ENCODE data around the gene FUT1. TPM values are rescaled to one million over a fixed set of nuclear protein-coding genes. Genes with fewer than 3 reads are reported as not detected.

FUT1 gene
- total and polyA plus RNA-seq, 9 of the 15 experiments (the other 6 are each of a cell fraction or from before 2014, with no cell fraction given), result 2.3 to 18.5 (median 8.8) TPM

DNA sequence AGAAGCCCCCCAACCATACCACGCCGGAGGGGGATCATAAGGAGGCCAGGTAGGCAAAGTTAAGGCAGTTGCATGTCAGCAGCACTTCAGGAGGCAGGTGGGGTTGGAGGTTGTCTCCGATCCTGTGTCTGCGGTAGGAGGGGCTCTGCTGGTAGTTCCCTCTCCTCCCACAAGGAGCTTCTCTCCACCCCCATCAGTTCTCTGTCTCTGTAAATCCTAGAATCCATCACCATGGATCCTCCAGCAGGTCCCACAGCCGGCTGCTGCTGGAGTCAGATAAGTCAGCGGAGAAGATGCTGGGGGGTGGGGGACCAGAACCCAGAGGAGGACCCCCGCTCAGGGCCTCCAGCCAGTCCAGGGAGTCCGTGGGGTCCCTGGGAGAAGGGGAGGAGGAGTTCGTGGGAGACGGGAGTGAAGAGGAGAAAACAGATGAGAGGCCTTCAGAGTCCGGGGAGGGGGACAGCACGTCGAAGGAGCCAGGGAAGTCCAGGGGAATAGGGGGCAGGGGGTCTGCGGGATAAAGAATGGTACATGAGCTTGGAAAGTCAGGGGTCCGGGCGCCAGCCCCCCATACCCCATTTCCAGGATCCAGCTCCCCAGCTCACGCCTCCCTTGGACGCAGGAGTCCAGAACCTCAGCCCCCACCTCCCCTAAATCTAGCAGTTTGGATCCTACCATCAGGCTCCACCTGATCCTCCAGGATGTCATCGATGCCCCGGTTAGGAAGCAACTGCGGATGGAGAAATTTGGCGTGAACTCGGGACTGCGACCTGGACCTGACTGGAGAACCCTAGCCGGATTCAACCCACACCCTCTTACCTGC is 39.2 kb downstream of the FUT1 start (continued):
- no peak for TF ChIP-seq UBTF (IDR thresholded peaks at IDR 0.05; ENCODE audit: borderline replicate concordance in 1 of 2, low read depth in 2 of 2, low read length in 2 of 2)
- no peak for TF ChIP-seq HDAC6 (IDR thresholded peaks at IDR 0.05; ENCODE audit: low read depth, low read length)
- TF ChIP-seq CTBP1 (IDR thresholded peaks at IDR 0.05; ENCODE audit: borderline replicate concordance), result 0 out of 2 replicates have a peak, but pooled peaks have one; percentile 15
- TF ChIP-seq PHF20 (IDR thresholded peaks at IDR 0.05; ENCODE audit: partially characterized antibody), result no peak
- no peak for TF ChIP-seq MAFG (tag; conservative IDR thresholded peaks at IDR 0.05)
- no peak for TF ChIP-seq ZBTB8A (IDR thresholded peaks at IDR 0.05; ENCODE audit: partially characterized antibody)
- TF ChIP-seq ZNF699 (CRISPR knock-in tag; IDR thresholded peaks at IDR 0.05; ENCODE audit: insufficient replicate concordance), result no peak
- 0 out of 2 replicates have a peak, but pooled peaks have one; percentile 11 for TF ChIP-seq ETS1 (conservative IDR thresholded peaks at IDR 0.05; ENCODE audit: control insufficient read depth, low read depth, low read length)

Data from K562 (cell line).